SKM-1 (cell line): ENCODE data around the gene KRT4.

Experiments used
- DNase-seq: peaks from one replicate; lab custom pipeline; 2025; ENCODE audit not compliant: unreplicated experiment; lab: John Stamatoyannopoulos, UW

The KRT4 gene

GRCh38 chr12:52794479-52795331 is 19.2 kb downstream of the KRT4 start:
- no peak for DNase-seq

GRCh38 chr12:52792185-52793029 is 21.5 kb downstream of the KRT4 start:
- DNase-seq = no peak

DNA sequence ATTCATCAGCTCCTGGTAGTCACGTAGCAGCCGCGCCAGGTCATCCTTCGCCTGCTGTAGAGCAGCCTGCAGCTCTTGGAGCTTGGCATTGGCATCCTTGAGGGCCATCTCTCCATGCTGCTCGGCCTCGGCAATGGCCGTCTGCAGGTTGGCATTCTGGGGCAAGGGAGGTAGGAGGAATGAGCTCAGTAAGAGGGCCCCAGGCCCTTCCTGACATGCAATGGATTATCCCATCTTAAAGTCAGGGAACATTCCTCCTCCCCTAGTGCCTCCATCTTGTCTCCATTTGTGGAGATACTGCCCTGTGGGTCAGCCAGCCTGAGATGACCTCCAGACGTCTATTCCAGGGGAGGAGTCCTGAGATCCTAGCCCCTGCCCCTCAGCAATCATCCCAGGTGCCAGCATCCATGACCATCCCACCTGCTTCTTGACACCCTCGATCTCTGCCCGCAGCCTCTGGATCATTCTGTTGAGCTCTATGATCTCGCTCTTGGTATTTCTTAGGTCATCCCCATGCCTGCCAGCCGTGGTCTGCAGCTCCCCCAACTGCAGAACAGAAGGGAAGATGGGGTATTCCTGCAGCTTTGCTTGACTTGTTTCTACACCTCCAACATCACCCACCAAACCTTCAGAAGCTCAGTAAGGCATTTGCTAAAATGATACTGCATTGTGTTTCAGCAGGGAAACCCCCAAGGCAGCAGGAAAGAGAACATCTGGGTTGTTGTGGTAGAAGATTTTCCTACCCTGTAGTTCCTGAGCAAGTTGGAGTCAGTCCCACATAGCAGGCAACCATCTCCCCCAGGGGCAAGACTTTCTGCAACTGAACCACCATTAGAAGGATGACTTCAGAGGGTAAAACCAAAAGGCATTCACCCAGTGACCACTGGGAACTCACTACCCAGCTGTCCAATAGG is 22.4 kb downstream of the KRT4 start:
- no peak for DNase-seq

DNA sequence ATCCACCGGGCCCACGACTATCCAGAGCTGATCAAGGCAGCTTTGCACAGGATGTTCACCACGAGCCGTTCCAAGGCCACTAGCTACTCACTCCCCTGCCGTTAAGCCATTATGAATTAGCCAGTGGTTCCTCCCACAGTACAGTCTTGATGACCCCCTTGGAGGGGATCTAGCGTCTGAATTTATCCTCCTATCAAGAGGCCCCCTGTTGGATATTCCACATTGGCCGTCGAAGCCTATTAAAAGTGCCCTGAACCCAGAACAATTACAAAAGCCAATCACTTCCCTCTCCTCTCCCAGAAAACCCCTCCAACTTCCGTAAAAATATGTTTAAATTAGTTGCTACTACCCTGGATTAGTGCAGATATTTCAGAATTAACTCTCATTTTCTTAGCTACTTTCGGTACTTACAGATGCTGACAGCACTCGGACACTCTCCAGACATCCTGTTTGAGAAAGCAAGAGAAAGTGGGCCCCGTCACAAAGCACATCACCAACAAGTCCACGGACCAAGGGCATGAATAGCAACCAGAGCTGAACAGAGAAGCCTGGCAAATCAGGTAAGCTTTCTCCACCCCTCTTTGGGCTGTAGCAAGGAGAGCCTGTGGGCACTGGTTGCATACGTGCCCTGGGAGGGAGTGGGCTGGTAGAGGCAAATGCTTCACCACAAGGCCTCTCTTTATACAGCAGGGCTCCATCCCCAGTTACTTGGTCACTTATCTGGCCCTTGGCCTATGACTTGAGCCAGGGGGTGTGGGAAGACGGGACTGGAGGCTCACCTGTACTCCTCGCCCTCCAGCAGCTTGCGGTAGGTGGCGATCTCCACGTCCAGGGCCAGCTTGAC is 23.3 kb downstream of the KRT4 start:
- DNase-seq = no peak

DNA sequence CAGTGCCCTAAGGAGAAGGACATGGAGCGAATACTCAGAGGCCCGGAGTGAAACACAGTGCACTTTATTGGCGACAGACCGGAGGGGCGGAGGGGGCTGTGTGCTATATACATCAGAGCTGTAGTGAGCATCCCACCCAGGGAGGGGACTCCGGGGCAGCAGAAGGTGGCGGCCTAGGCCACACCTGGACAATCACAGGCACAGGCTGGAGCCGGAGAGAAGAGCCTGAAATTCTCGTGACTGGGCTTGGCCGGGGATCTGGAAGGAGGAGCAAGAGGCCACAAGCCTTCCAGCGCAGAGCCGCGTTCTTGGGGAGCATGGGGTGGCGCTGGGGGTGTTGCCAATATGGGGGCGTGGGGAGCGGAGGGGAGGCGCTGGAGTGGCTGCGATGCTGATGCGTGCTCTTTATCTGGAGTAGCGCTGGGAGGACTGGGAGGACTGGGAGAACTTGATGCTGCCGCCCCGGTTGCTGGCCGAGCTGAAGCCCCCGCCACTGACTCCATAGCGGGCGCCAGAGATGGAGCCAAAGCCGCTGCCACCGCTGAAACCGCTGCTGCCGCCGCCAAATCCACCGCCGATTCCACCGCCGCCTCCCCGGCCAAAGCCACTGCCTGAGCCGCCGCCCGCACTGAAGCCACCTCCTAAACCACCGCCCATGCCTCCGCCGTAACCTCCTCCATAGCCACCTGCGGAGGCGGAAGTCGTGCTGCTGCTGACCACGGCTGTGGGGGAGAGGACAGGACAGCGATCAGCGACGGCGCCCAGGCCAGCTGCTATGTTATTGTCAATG is 24.1 kb downstream of the KRT4 start:
- no peak for DNase-seq

DNA sequence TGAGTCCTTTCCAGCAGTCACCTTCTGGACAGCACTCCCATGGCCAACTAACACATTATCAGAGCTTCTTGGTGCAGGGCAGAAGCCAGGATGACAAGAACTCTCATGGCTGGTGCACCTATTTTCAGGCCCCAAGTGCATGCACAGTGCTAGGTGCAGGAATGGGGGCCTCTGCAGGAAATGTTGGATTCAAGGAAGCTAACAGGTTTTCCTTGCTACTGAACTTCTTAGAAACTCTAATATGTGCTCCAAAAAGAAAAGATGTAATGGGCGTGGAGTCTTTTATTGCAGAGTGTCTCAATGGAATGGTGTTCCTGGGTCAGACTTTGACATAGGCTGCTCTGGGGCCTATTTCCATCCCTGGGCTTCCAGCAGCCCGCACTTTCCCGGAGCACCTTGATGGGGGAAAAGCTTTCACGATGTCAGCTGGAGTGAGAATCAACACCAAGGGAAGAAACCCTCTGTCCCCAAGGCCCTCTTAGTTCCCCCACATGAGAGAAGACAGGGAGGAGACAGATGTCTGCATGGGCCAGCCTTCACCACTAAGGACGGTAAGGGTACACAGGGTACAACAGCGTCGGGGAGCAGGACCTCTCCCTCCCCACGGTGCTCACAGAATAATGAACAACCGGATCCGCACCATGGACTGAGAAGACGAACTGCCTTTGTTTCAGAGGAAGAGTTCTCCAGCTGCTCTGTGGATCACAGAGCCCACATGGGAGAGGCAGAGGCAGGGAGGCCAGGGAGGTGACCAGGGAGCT is 24.9 kb downstream of the KRT4 start:
- no peak for DNase-seq

DNA sequence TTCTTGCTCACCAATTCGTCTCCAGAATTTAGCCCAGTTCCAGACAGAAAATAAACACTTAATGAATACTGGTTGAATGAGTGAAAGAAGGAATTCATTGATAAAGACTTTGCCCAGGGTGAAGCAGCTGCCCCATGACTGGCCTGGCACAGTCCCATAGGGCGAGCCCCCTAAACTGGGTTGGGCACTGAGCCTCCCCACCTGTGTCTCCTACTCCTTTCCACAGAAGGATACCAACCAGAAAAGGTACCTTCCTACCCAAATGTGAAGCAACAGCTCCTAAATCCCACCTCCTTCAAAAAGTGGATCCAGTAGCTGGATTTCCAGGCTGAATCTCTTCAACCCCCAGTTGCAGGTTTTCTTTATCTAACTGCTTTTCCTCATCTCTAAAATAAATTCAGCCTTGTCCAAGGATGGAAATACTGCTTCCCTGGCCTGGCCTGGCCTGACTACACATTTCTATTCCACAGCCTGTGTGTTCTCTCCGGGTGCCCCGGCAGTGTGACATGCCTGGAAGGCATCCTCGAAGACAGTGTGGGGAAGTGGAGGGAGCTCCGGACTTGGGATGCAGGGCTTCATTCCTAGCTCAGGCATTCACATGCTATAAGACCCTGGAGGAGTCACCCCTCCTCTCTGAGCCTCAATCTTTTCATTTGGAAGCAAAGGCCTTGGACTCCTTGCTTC is 25.6 kb downstream of the KRT4 start:
- DNase-seq = no peak

DNA sequence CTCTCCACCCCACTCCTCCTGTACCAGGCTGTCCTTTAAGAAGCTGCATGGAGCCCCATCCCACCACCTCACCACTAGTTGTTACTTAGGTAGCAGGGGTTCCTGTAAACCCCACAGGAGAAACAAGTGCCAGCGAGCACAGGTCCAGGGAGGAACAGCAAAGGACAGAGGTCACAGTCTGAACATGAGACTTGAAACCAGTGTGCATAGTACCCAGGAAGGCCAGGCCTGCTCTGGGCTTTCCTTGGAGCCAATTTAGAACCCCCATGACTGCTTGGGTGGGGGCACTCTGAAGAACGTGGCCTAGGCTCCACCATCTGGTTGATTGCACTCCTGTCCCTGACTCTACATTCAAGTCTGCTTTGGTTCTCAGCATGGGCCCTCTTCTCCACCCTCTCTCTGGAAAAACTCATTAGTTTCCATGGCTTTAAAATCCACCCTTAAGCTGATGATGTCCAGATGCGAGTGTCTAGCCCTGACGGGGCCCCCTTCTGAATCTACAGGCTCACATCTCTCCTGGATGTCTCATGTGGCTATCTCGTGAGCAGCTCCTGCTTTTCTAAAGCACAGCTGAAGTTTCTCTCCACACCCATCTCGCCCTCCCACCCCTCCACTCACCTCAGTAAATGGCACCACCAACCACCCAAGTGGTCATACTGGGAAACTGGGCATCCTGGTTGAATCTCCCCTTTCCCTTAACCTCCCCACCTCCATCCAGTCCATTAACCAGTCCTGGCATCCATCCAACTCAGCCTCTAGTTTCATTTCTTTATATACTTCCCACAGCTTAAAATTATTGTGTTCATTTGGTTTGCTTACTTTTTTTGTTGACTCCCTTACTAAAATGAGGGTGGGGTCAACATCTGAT is 26.4 kb downstream of the KRT4 start:
- DNase-seq = no peak

- DNase-seq = no peak
Observed at GRCh38 chr12:52784909-52785308, 29.0 kb downstream of the KRT4 start.

- DNase-seq = no peak
Observed at GRCh38 chr12:52783563-52784316, 30.2 kb downstream of the KRT4 start.

- DNase-seq = no peak
Observed at GRCh38 chr12:52782502-52782901, 31.4 kb downstream of the KRT4 start.

- DNase-seq = no peak
Observed at GRCh38 chr12:52781399-52782082, 32.4 kb downstream of the KRT4 start.

DNA sequence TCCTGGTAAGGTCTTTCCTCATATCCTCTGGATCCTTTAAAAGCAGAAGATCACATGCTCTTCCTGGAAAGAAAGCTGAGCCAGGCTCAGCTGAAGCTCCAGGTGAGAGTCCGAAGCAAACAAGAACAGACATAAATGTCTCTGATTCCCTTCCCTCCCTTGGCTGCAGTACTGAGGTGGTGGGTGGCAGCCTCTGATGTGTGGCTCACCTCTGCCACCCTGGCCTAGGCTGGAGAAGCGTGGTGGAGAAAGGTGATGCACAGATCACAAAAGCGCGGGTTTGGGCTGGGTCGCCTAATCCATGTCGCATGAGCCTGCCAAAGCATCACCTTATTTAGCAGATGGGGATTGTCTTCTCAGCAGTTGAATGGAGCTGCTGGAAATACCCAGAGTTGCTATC is 34.0 kb downstream of the KRT4 start:
- no peak for DNase-seq

DNA sequence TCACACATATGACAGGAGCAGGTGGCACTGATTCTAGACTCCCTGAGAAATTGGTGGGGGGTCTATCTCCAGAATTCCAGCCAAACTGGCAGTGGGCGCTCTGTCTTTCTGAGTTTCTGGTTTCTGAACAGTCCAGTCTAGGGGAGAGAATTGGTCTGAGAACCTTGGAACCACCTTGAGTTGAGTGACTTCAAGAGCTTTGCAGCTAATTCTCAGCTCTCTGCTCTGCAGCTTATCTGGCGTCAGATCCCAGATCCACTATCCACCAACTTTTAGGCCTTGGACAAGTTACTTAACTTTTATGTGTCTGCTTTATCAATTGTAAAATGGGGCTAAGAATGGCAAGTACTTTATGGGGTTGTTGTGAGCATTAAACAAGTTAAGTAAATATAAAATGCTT is 35.1 kb downstream of the KRT4 start:
- DNase-seq = no peak

DNA sequence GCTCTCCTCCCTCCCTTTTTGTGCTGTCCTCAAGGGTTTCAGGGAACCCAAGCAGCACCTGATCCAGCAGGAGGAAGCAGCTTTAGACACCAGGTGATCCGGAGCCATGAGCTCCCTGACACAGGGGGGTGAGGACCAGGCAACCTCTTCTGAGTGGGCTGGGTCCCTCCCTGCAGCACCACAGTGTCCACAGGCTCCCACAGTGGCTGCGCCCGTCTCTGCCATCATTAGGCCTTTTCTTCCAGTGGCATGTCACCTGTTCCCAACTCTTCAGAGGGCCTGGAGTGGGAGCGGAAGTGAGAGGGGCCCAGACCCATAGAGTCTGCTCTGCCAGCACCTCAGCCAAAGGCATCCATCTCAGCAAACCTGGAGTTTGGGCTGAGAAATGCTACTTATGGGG is 36.4 kb downstream of the KRT4 start:
- no peak for DNase-seq

DNA sequence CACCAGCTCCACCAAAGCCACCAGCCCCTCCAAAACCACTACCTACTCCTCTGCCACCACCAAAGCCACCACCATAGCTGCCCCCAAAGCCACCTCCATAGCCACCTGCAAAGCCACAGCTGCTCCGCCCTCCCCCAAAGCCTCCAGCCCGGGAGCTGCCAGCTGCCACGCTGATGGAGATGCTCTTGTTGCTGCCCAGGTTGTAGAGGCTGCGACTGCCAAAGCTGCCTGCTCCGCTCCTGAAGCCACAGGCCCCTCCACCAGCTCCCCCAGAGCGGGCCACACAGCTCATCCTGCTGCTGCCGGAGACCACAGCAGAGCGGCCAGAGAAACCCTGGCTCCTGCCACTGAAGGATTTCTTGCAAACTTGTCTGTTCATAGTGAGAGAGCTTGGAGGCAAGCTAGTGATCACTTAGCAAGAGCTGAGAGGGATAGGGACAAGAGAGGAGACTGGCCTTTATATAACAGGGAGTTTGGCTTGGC is 37.0 kb downstream of the KRT4 start, which contains the start of gene KRT76:
KRT76 (minus strand) TSS at position 433 of the 483 bp plus-strand sequence; CDS start at position 379, 54 bp downstream.
- no peak for DNase-seq
